ENCODE results near the gene SULT2B1.

The SULT2B1 gene

DNA sequence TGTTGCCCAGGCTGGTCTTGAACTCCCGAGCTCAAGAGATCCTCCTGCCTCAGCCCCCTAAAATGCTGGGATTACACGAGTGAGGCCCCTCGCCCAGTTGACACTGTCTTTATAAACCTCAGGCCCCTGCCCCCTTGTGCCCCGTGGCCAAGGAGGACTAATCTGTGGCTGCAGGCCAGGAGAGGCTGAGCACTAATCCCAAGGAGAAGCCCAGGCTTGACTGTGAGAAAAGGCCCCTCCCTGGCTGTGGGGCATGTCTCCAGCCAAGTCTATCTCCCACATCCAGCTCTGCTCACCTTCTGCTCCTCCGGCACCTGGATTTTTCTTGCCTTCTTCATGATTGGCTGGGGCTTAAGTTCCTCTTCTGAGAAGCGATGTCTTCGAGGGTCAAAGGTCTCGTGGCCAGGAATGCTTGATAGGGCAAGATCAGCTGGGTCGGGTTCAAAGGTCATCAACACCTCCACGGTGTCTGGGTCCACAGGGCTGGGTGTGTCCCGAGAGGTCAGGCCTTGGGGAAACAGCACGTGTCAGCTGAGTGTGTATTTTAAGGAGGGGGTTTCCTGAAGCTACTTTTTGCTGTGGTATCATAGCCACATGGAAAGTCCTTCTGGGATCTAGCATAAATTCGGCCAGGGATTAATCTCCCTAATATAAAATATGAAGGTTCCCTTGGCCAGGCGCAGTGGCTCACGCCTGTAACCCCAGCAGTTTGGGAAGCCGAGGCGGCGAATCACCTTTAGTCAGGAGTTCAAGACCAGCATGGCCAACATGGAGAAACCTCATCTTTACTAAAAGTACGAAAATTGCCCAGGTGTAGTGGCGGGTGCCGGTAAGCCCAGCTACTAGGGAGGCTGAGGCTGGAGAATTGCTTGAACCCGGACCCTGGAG, 81.4 kb downstream of the SULT2B1 start:
- Histone ChIP-seq H3K4me3 (ENCODE audit: low read length) (no peak overlapping the region), H3K9ac (ENCODE audit: low read depth, low read length) (no peak overlapping the region), H3K27me3 (ENCODE audit: insufficient read depth, low read length) (peaks cover 15% of the 10 kb centered on the region), H3K36me3 (ENCODE audit: insufficient read depth, low read length) (0 out of 2 replicates have a peak, but pooled peaks cover 2% of the 10 kb centered on the region), H3K27ac (ENCODE audit: low read depth, low read length) (peak overlapping the region; percentile 46; the same call in 1 of the 2 replicates), H3K9me3 (ENCODE audit: insufficient read depth, low read depth, low read length) (no peaks in the 10 kb centered on the region), H3K4me1 (ENCODE audit: insufficient read depth, low read length) (peaks cover 7% of the 10 kb centered on the region)
- WGBS = 91% methylated on average over 21 of the region's 22 CpGs

DNA sequence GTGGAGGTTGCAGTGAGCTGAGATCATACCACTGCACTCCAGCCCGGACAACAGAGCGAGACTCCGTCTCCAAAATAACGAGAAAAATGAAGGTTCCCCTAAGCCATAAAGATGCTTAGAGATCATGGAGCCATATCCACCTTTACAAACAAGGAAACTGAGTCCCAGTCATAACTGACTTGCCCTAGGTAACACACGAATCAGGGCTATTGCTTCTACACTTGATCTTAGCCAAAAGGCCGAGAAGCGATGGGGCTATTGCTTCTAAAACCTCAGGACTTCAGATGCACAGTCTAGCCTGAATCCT, 82.0 kb downstream of the SULT2B1 start:
- Histone ChIP-seq H3K9me3 (ENCODE audit: insufficient read depth, low read depth, low read length) (no peaks in the 10 kb centered on the region), H3K4me1 (ENCODE audit: insufficient read depth, low read length) (peaks cover 12% of the 10 kb centered on the region), H3K27me3 (ENCODE audit: insufficient read depth, low read length) (peaks cover 15% of the 10 kb centered on the region), H3K9ac (ENCODE audit: low read depth, low read length) (peak overlapping the region; percentile 23), H3K27ac (ENCODE audit: low read depth, low read length) (peak overlapping the region; percentile 46; the same call in 1 of the 2 replicates), H3K36me3 (ENCODE audit: insufficient read depth, low read length) (0 out of 2 replicates have a peak, but pooled peaks cover 2% of the 10 kb centered on the region), H3K4me3 (ENCODE audit: low read length) (peak overlapping the region; percentile 26)
- 84% methylated on average over 7 of the region's 7 CpGs for WGBS

DNA sequence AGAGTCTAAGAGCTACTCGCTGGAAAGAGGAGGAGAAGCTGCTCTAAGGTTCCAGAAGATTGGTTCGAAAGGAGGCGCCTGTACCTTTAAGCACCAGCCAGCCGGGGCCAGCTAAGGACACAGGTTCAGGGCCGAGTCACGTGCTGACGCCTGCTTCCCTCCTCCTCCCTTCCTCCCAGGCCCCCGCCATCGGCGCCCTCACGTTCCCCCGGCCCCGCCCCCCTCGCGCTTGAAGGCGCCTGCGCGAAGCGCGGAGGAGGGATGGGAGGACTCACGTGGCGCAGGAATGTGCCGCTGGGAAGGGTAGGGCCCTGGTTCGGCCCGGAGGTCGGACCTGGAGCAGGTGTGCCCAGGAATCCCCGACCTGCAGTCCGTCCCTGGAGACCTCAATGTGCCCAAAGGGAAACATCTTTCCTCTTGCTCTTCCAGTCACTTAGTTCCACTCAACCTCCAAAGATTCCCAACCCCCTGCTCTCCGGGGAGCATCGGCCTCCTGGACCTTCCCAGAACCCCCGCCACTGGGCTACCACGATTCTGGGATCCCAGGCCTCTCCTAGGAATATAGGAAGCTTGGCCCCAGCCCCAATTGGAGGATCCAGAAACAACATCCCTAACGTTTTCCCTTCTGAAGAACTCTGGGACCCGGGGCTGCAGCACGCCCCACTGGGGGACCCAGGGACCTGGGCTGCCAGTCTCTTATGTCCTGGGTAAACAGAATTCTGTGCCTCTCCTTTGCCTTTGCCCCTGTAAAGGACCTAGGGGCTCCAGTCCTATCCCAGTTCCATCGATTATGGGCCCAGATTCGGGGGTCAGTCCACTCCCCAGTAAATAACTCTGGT, 82.7 kb downstream of the SULT2B1 start:
- Histone ChIP-seq H3K9ac (ENCODE audit: low read depth, low read length) (peak overlapping the region; percentile 23), H3K27me3 (ENCODE audit: insufficient read depth, low read length) (peaks cover 15% of the 10 kb centered on the region), H3K9me3 (ENCODE audit: insufficient read depth, low read depth, low read length) (no peaks in the 10 kb centered on the region), H3K36me3 (ENCODE audit: insufficient read depth, low read length) (0 out of 2 replicates have a peak, but pooled peaks cover 2% of the 10 kb centered on the region), H3K4me3 (ENCODE audit: low read length) (peak overlapping the region; percentile 44), H3K27ac (ENCODE audit: low read depth, low read length) (peak overlapping the region; percentile 84; the same call in 1 of the 2 replicates), H3K4me1 (ENCODE audit: insufficient read depth, low read length) (peaks cover 12% of the 10 kb centered on the region)
- 8% methylated on average over 37 of the region's 37 CpGs for WGBS

DNA sequence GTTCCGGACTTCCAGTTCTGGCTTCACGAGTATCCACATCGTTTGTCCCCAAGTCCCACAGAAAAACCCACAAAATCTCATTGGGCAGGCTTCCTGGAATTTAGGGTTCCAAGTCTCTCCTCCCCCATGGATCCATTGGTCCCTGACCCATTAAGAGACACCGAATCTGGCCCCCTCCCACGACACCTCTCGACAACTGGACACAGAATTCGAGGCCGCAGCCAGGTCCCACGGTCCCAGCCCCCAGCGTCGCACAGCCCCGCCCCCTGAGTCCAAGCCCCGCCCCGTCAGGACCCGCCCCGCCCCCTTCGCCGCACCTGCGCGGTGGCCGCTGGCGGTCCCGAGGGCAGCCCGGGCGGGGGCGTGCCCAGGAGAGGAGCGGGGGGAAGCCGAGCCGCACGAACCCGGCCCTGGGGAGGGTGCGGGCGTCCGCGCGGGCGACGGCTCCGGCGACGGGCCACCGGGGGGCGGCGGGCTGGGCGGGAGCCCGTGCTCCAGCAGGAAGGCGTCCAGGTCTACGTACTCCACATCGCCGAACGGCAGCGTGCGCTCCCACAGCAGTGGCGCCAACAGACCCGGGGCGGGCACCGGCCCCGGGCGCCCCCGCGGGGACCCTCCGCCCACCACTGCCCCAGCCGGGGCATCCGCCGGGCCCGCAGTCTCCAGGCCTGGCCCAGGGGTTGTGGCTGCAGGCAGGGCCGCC, 83.4 kb downstream of the SULT2B1 start:
- 2% methylated on average over 67 of the region's 67 CpGs for WGBS
- 0 out of 2 replicates have a peak, but pooled peaks cover 2% of the 10 kb centered on the region for H3K36me3 ChIP-seq (ENCODE audit: insufficient read depth, low read length)
- H3K4me1 ChIP-seq (ENCODE audit: insufficient read depth, low read length) = peaks cover 16% of the 10 kb centered on the region
- H3K9me3 ChIP-seq (ENCODE audit: insufficient read depth, low read depth, low read length) = no peaks in the 10 kb centered on the region
- H3K27me3 ChIP-seq (ENCODE audit: insufficient read depth, low read length) = peaks cover 15% of the 10 kb centered on the region
- peak overlapping the region; percentile 84; the same call in 1 of the 2 replicates for H3K27ac ChIP-seq (ENCODE audit: low read depth, low read length)
- H3K4me3 ChIP-seq (ENCODE audit: low read length) = peak overlapping the region; percentile 80
- peak overlapping the region; percentile 36; the same call in 1 of the 2 replicates for H3K9ac ChIP-seq (ENCODE audit: low read depth, low read length)

DNA sequence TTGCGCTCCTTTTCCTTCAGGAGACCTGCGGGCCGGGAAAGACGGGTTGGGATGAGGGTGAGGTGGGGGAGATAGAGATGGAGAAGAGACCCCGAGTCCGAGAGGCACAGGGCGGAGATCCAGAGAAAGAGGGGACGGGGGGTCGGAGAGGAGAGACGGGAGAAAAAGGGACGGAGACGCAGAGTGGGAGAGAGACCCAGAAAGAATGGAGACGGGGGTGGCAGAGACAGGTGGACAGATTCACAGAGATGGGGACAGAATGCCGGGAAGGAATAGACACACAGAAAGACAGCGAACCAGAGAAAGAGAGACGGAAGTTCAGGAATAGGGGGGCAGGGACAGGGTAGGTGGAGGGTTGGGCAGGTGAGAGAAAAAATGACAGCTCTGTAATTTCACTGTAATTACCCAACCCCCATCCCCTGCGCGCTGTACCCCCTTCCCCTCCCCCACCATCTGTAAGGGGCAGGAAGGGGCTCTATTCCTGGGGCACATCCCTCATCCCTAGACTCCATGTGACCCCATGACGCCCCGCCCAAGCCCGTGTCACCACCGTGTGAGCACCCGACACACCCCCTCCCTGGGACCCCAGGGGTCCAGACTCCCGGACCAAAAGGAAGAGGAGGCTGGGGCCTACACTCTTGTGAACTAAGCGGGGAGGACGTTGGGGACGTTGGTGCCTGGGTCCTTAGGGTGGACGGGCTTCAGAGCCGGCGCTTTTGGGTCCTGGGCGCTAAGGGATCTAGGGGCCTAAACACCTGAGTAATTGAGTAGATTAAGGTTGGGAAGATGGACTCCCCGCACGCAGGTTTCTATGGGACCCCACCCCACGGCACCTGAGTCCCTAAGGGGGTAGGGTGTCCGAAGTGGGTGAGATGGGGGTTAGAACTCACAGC, 84.2 kb downstream of the SULT2B1 start:
- Histone ChIP-seq H3K27me3 (ENCODE audit: insufficient read depth, low read length) (peaks cover 15% of the 10 kb centered on the region), H3K9ac (ENCODE audit: low read depth, low read length) (peak overlapping the region; percentile 36), H3K9me3 (ENCODE audit: insufficient read depth, low read depth, low read length) (no peaks in the 10 kb centered on the region), H3K27ac (ENCODE audit: low read depth, low read length) (no peak overlapping the region; the same call in 1 of the 2 replicates), H3K4me1 (ENCODE audit: insufficient read depth, low read length) (peaks cover 16% of the 10 kb centered on the region), H3K4me3 (ENCODE audit: low read length) (peak overlapping the region; percentile 80), H3K36me3 (ENCODE audit: insufficient read depth, low read length) (0 out of 2 replicates have a peak, but pooled peaks cover 2% of the 10 kb centered on the region)
- WGBS = 5% methylated on average over 34 of the region's 35 CpGs

DNA sequence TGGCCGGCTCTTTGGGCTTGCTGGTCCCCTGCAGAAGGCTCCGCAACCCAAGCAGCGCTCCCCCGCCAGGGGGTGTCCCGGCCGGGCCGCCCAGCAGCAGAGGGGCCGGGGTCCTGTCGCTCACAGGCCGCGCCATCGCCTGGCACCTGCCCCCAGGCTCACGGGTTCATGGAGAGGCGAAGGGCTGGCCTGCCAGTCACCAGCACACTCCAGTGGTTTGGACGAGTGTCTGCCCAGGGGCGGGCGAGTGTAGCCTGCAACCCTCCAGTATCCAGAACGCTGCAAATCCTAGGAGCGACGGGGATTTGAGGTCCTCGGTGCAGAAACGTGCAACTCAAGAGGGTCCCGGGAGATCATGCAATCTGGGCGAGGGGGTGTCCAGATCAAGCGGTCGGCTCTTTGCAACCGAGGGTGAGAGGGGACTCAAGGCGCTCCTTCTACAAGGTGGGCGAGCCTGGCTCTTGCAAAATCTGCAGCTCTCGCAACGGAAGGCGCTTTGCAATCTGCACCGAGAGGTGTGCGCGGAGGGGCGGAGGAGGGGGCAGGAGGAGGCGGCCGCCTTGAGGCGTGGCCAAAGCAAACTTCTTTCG, 85.0 kb downstream of the SULT2B1 start, which contains the start of gene DBP:
TSS of gene DBP (minus strand) at position 521 of the 590 bp plus-strand sequence. CDS start at position 136, 385 bp downstream.
- Histone ChIP-seq H3K4me1 (ENCODE audit: insufficient read depth, low read length) (peaks cover 16% of the 10 kb centered on the region), H3K9me3 (ENCODE audit: insufficient read depth, low read depth, low read length) (no peaks in the 10 kb centered on the region), H3K27ac (ENCODE audit: low read depth, low read length) (peak within 1 kb of the TSS; percentile 90), H3K36me3 (ENCODE audit: insufficient read depth, low read length) (0 out of 2 replicates have a peak, but pooled peaks cover 2% of the 10 kb centered on the region), H3K4me3 (ENCODE audit: low read length) (peak within 1 kb of the TSS; percentile 80), H3K9ac (ENCODE audit: low read depth, low read length) (peak within 1 kb of the TSS; percentile 71), H3K27me3 (ENCODE audit: insufficient read depth, low read length) (peaks cover 15% of the 10 kb centered on the region)
- WGBS = 1% methylated on average over 40 of the region's 40 CpGs

DNA sequence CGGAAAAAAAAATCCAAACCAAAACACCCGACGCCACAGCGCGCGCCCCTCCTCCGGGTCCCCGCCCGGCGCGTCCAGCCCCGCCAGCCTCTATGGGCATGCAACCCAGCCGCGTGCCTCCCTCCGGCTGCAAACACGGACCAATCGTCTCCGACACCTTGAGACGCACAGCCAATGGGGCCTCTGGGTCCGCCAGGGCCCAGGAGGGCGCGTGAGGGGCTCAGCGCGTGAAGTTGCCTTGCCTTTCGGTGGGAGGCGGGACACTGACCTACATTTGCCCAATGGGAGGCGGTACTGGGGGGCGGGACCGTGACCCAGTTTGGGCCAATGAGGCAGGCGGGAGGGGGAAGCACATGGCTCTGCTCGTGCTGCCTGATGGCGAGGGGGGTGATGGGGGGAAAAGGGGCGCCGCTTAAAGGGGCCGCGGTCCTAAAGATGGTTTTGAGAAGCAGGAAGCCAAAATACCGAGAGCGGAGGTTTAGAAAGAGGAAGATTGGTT, 85.5 kb downstream of the SULT2B1 start:
- Histone ChIP-seq H3K4me3 (ENCODE audit: low read length) (peak overlapping the region; percentile 80), H3K27me3 (ENCODE audit: insufficient read depth, low read length) (peaks cover 15% of the 10 kb centered on the region), H3K9ac (ENCODE audit: low read depth, low read length) (peak overlapping the region; percentile 71), H3K36me3 (ENCODE audit: insufficient read depth, low read length) (0 out of 2 replicates have a peak, but pooled peaks cover 2% of the 10 kb centered on the region), H3K4me1 (ENCODE audit: insufficient read depth, low read length) (peaks cover 16% of the 10 kb centered on the region), H3K9me3 (ENCODE audit: insufficient read depth, low read depth, low read length) (no peaks in the 10 kb centered on the region), H3K27ac (ENCODE audit: low read depth, low read length) (peak overlapping the region; percentile 90)
- WGBS = under 1% methylated on average over 38 of the region's 38 CpGs

DNA sequence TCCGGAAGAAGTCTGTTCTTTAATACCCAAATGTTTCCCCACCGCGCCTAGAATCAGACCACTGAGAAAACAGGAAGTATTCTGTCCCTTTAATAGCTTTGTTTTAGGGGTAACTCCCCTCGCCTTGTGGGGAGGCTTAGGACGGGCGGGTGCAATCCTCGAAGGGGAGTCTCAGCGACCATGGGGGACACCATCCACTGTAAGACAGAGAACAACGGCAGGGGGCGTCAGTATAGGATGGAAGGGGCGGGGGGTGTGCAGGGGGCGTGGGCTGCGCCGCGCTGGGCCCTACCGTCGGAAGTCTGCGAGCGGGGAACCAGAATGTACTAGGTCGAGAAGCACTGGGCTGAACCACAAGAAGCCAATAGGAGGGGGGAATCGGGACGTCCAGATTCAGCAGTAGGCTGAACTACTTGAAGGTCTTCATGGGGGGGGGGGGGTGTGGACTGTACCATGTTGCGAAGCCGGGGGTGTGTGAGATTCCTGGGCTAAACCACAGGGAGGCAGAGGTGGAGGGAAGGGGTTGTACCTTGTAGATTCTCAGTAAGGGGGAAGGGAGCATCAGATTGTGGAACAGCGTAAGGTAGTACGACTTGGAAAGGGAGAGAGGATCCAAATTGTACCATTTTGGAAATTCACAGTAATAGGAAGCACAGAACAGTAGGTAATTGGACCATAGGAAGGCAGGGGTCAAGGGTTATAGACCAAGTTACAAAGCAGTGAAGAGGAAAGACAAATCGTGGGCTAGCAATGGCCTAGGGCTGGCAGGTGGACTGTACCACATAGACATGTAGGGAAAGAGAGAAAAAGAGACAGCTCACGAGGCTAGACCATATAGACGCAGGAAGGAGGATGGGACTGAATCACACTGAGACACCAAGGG, 86.2 kb downstream of the SULT2B1 start:
- H3K27me3 ChIP-seq (ENCODE audit: insufficient read depth, low read length) = peaks cover 15% of the 10 kb centered on the region
- H3K4me1 ChIP-seq (ENCODE audit: insufficient read depth, low read length) = peaks cover 16% of the 10 kb centered on the region
- peak overlapping the region; percentile 71 for H3K9ac ChIP-seq (ENCODE audit: low read depth, low read length)
- H3K9me3 ChIP-seq (ENCODE audit: insufficient read depth, low read depth, low read length) = no peaks in the 10 kb centered on the region
- WGBS = 14% methylated on average over 29 of the region's 29 CpGs
- peak overlapping the region; percentile 90 for H3K27ac ChIP-seq (ENCODE audit: low read depth, low read length)
- no peaks in the 10 kb centered on the region for H3K36me3 ChIP-seq (ENCODE audit: insufficient read depth, low read length)
- peak overlapping the region; percentile 53 for H3K4me3 ChIP-seq (ENCODE audit: low read length)
